Keratinocyte (primary cell): Measurements from ENCODE around the gene PLB1. TPM values are rescaled to one million over a fixed set of nuclear protein-coding genes. Genes with fewer than 3 reads are reported as not detected.

ENCODE experiments used
- DNase-seq: peaks from one replicate; pipeline ENCODE4 v3.0.0-alpha.2; 2011; ENCODE audit warnings: low read depth, missing footprints, low spot score
- FAIRE-seq: peaks from 2 replicates; lab custom pipeline; 2011; peaks lifted over from hg19 to GRCh38; lab: Jason Lieb, UNC
- H2AFZ ChIP-seq: 2 replicates; pipeline ENCODE4 v1.6.0; 2012; ENCODE audit warnings: low read length, control low read depth, inconsistent platforms; ENCODE audit not compliant: control insufficient read depth
- H3K27ac ChIP-seq: 2 replicates; pipeline ENCODE4 v1.5.1; 2011; ENCODE audit warnings: low read length; ENCODE audit not compliant: control insufficient read depth, insufficient read depth
- H3K27me3 ChIP-seq: 3 replicates; pipeline ENCODE4 v1.6.0; 2011; ENCODE audit warnings: low read length; ENCODE audit not compliant: control insufficient read depth, insufficient read depth; ENCODE audit errors: extremely low read depth
- H3K36me3 ChIP-seq, 2 experiments: 2 replicates in 1 of 2; 3 replicates in 1 of 2; pipeline ENCODE4 v1.5.1; 2011; ENCODE audit warnings: low read length in 2 of 2, mild to moderate bottlenecking in 1 of 2; ENCODE audit not compliant: control insufficient read depth in 2 of 2, insufficient read depth in 2 of 2; ENCODE audit errors: extremely low read depth in 1 of 2
- H3K4me1 ChIP-seq: 3 replicates; pipeline ENCODE4 v1.5.1; 2011; ENCODE audit warnings: low read length; ENCODE audit not compliant: control insufficient read depth, insufficient read depth; ENCODE audit errors: extremely low read depth
- H3K4me2 ChIP-seq: 3 replicates; pipeline ENCODE4 v1.6.0; 2011; ENCODE audit warnings: low read depth, low read length; ENCODE audit not compliant: control insufficient read depth, insufficient read depth; ENCODE audit errors: extremely low read depth
- H3K4me3 ChIP-seq, 3 experiments: fragments of 200-600 bp in 1 of 3; sonication (generic) in 1 of 3; 2 replicates in 2 of 3; 3 replicates in 1 of 3; pipeline ENCODE4 v1.5.1; 2011 to 2016; ENCODE audit warnings: low read length in 3 of 3, mild to moderate bottlenecking in 3 of 3, control low read depth in 2 of 3, inconsistent platforms in 1 of 3, low read depth in 1 of 3, mixed read lengths in 1 of 3, mixed run types in 1 of 3, moderate library complexity in 1 of 3; ENCODE audit not compliant: control insufficient read depth in 2 of 3, insufficient read depth in 2 of 3; ENCODE audit errors: extremely low read depth in 1 of 3
- H3K79me2 ChIP-seq: 2 replicates; pipeline ENCODE4 v1.6.0; 2012; ENCODE audit warnings: low read length; ENCODE audit not compliant: control insufficient read depth, insufficient read depth
- H3K9ac ChIP-seq: 3 replicates; pipeline ENCODE4 v1.6.0; 2011; ENCODE audit warnings: low read length; ENCODE audit not compliant: control insufficient read depth, insufficient read depth; ENCODE audit errors: extremely low read depth
- H3K9me1 ChIP-seq: 3 replicates; pipeline ENCODE4 v1.6.0; 2011; ENCODE audit warnings: low read length; ENCODE audit not compliant: control insufficient read depth, insufficient read depth; ENCODE audit errors: extremely low read depth
- H3K9me3 ChIP-seq: 2 replicates; pipeline ENCODE4 v1.5.1; 2012; ENCODE audit warnings: low read depth, low read length; ENCODE audit not compliant: control insufficient read depth
- H4K20me1 ChIP-seq: 3 replicates; pipeline ENCODE4 v1.6.0; 2011; ENCODE audit warnings: low read length; ENCODE audit not compliant: control insufficient read depth, insufficient read depth; ENCODE audit errors: extremely low read depth
- CTCF ChIP-seq, 3 experiments: IDR thresholded peaks in 1 of 3; conservative IDR thresholded peaks in 1 of 3; optimal IDR thresholded peaks in 1 of 3; 2 replicates in 2 of 3; 3 replicates in 1 of 3; pipeline versions ENCODE3 to v1.5.1; 2011; ENCODE audit warnings: low read length in 3 of 3, mild to moderate bottlenecking in 3 of 3, moderate library complexity in 2 of 3, control low read depth in 1 of 3, inconsistent platforms in 1 of 3; ENCODE audit not compliant: insufficient read depth in 2 of 3; ENCODE audit errors: extremely low read depth in 1 of 3
- EZH2 ChIP-seq: IDR thresholded peaks from one replicate; pipeline ENCODE4 v1.6.1; 2012; ENCODE audit warnings: inconsistent platforms, mild to moderate bottlenecking, low read length, moderate library complexity
- dilution Hi-C: fragments of 300-500 bp; cut with MboI; formaldehyde crosslinking; loops from one replicate; pipeline ENCODE4 v1.7.0; 2020; ENCODE audit warnings: low sequenced_read_pairs; ENCODE audit not compliant: extremely low pct_ligation_motif_present
- polyA plus RNA-seq, 5 experiments: library from polyadenylated mRNA; depleted of rRNA in 3 of 5; stranded (reverse) in 3 of 5; stranded (forward) in 1 of 5; unstranded in 1 of 5; fragments of >200 nt; gene quantifications; 1 replicate in 1 of 5; 2 replicates in 3 of 5; 3 replicates in 1 of 5; pipeline versions ENCODE4 v1.2.1 to v1.2.3, GENCODE V29; 2011 to 2012; ENCODE audit warnings: missing spikeins in 2 of 5, low read depth in 1 of 5, low replicate concordance in 1 of 5

Gene PLB1
- polyA plus RNA-seq, 1 donor (not counting 4 experiments of a cell fraction or from before 2014, with no cell fraction given) = 6.7 TPM

- Histone ChIP-seq H3K79me2 (no peaks in the 10 kb centered on the region), H3K36me3 (no peaks in the 10 kb centered on the region), H3K4me2 (no peak overlapping the region), H3K4me3 (no peak overlapping the region), H3K4me1 (peaks cover 32% of the 10 kb centered on the region), H3K9ac (no peak overlapping the region), H3K9me3 (no peaks in the 10 kb centered on the region), H2AFZ (no peak overlapping the region), H4K20me1 (no peaks in the 10 kb centered on the region), H3K27me3 (no peaks in the 10 kb centered on the region), H3K9me1 (no peaks in the 10 kb centered on the region), H3K27ac (no peak overlapping the region)
- TF ChIP-seq EZH2 (no peak), CTCF (optimal IDR thresholded peaks at IDR 0.05 in 1 of 3, IDR thresholded peaks at IDR 0.05 in 1 of 3, conservative IDR thresholded peaks at IDR 0.05 in 1 of 3; ENCODE audit: extremely low read depth in 1 of 3, insufficient read depth in 2 of 3, low read length in 3 of 3) (no peak)
- FAIRE-seq = no peak
- dilution Hi-C loops = no loop called here
- DNase-seq = no peak
These were observed 91.8 kb downstream of the PLB1 start for GRCh38 chr2:28587526-28588291.

GRCh38 chr2:28588292-28588670 is 92.4 kb downstream of the PLB1 start:
- dilution Hi-C loops = no loop called here
- no peak overlapping the region for H3K27ac ChIP-seq
- no peaks in the 10 kb centered on the region for H3K27me3 ChIP-seq
- no peak for DNase-seq
- H3K36me3 ChIP-seq = no peaks in the 10 kb centered on the region
- H3K9me3 ChIP-seq = no peaks in the 10 kb centered on the region
- no peaks in the 10 kb centered on the region for H3K79me2 ChIP-seq
- no peak overlapping the region for H3K4me3 ChIP-seq
- no peaks in the 10 kb centered on the region for H4K20me1 ChIP-seq
- H3K9ac ChIP-seq = no peak overlapping the region
- no peak for FAIRE-seq
- H2AFZ ChIP-seq = no peak overlapping the region
- no peaks in the 10 kb centered on the region for H3K9me1 ChIP-seq
- H3K4me1 ChIP-seq = peaks cover 32% of the 10 kb centered on the region
- H3K4me2 ChIP-seq = no peak overlapping the region
- TF ChIP-seq CTCF (optimal IDR thresholded peaks at IDR 0.05 in 1 of 3, IDR thresholded peaks at IDR 0.05 in 1 of 3, conservative IDR thresholded peaks at IDR 0.05 in 1 of 3; ENCODE audit: extremely low read depth in 1 of 3, insufficient read depth in 2 of 3, low read length in 3 of 3) = no peak
- no peak for TF ChIP-seq EZH2
